Epithelial cell of proximal tubule (primary cell): ENCODE results near the gene PRKCQ. TPM values are rescaled to one million over a fixed set of nuclear protein-coding genes. Genes with fewer than 3 reads are reported as not detected.
"Not testable (repeated sequence)": the region's sequence is repeated elsewhere in the genome, so short reads cannot be mapped to it uniquely, and the experiment has no call there.

ENCODE experiments used
- DNase-seq: peaks from one replicate; pipeline ENCODE4 v3.0.0-alpha.2; 2011; ENCODE audit warnings: low read depth
- H3K4me3 ChIP-seq: 2 replicates; pipeline ENCODE4 v1.5.1; 2011; ENCODE audit warnings: low read depth, mild to moderate bottlenecking, low read length
- CTCF ChIP-seq: conservative IDR thresholded peaks from 2 replicates; pipeline ENCODE4 v1.5.1; 2012; ENCODE audit warnings: low read depth, mild to moderate bottlenecking, low read length
- total RNA-seq: library from RNA; depleted of rRNA; stranded (reverse); fragments of >200 nt; gene quantifications from 2 replicates; pipeline ENCODE4 v1.2.3, GENCODE V29; 2015

PRKCQ gene
- total RNA-seq, 1 donor from 2014 or later: 6.8 TPM

- no peak for DNase-seq
- TF ChIP-seq CTCF: no peak
- no peak overlapping the region for H3K4me3 ChIP-seq
These were observed 105.2 kb downstream of the PRKCQ start for GRCh38 chr10:6474871-6475270.

GRCh38 chr10:6473901-6474370 is 106.1 kb downstream of the PRKCQ start:
- DNase-seq: no peak
- no peak overlapping the region for H3K4me3 ChIP-seq
- no peak for TF ChIP-seq CTCF

- no peak overlapping the region for H3K4me3 ChIP-seq
- no peak for DNase-seq
- TF ChIP-seq CTCF: no peak
These were observed 106.6 kb downstream of the PRKCQ start for GRCh38 chr10:6473430-6473829.

GRCh38 chr10:6472710-6473005 is 107.4 kb downstream of the PRKCQ start:
- H3K4me3 ChIP-seq, DNase-seq: not testable (repeated sequence)

GRCh38 chr10:6470894-6471618 is 109.0 kb downstream of the PRKCQ start:
- TF ChIP-seq CTCF: no peak
- no peak overlapping the region for H3K4me3 ChIP-seq
- DNase-seq: no peak

GRCh38 chr10:6469661-6470060 is 110.4 kb downstream of the PRKCQ start:
- no peak for DNase-seq
- TF ChIP-seq CTCF: no peak
- no peak overlapping the region for H3K4me3 ChIP-seq

- TF ChIP-seq CTCF: no peak
- H3K4me3 ChIP-seq: peak overlapping the region; percentile 15
- no peak for DNase-seq
These were observed 114.0 kb downstream of the PRKCQ start for GRCh38 chr10:6465854-6466601.
